Osteocyte (in vitro differentiated cells): ENCODE measurements around the gene WHRN. TPM values are rescaled to one million over a fixed set of nuclear protein-coding genes. Genes with fewer than 3 reads are reported as not detected.

Experiments used
- DNase-seq: peaks from one replicate; pipeline ENCODE4 v3.0.0; 2021; ENCODE audit warnings: mixed read lengths; ENCODE audit not compliant: unreplicated experiment; ENCODE audit errors: extremely low spot score
- H3K27ac Mint-ChIP-seq: one replicate; pipeline ENCODE4 v1.8.0; 2021; ENCODE audit warnings: mild to moderate bottlenecking, mixed read lengths; ENCODE audit not compliant: unreplicated experiment
- H3K27me3 Mint-ChIP-seq: one replicate; pipeline ENCODE4 v1.8.0; 2021; ENCODE audit warnings: mixed read lengths; ENCODE audit not compliant: unreplicated experiment
- H3K36me3 Mint-ChIP-seq: one replicate; pipeline ENCODE4 v1.8.0; 2021; ENCODE audit warnings: mixed read lengths; ENCODE audit not compliant: unreplicated experiment
- H3K4me1 Mint-ChIP-seq: one replicate; pipeline ENCODE4 v1.8.0; 2021; ENCODE audit warnings: mixed read lengths; ENCODE audit not compliant: unreplicated experiment
- H3K4me3 Mint-ChIP-seq: one replicate; pipeline ENCODE4 v1.8.0; 2021; ENCODE audit warnings: mild to moderate bottlenecking, moderate library complexity, mixed read lengths; ENCODE audit not compliant: unreplicated experiment
- H3K9me3 Mint-ChIP-seq: one replicate; pipeline ENCODE4 v1.8.0; 2021; ENCODE audit warnings: mixed read lengths; ENCODE audit not compliant: unreplicated experiment
- CTCF ChIP-seq: fragments of 200-600 bp; sonication (generic); IDR thresholded peaks from 2 replicates; pipeline ENCODE4 v1.5.0; 2021; ENCODE audit warnings: antibody characterized with exemption, mild to moderate bottlenecking, moderate library complexity
- total RNA-seq: library from RNA; stranded (reverse); gene quantifications from 2 replicates; pipeline ENCODE4 v1.2.1, GENCODE V29; 2021

Gene WHRN
- total RNA-seq, 1 donor from 2014 or later = 12.0 TPM

GRCh38 chr9:114486205-114486963, 18.9 kb downstream of the WHRN start:
- H3K9me3 Mint-ChIP-seq = no peaks in the 10 kb centered on the region
- H3K4me3 Mint-ChIP-seq = no peak overlapping the region
- H3K27ac Mint-ChIP-seq = no peak overlapping the region
- H3K4me1 Mint-ChIP-seq = peaks cover 5% of the 10 kb centered on the region
- H3K27me3 Mint-ChIP-seq = no peaks in the 10 kb centered on the region
- TF ChIP-seq CTCF = no peak
- no peak for DNase-seq
- H3K36me3 Mint-ChIP-seq = no peaks in the 10 kb centered on the region

GRCh38 chr9:114484854-114485443, 20.3 kb downstream of the WHRN start:
- TF ChIP-seq CTCF = no peak
- H3K36me3 Mint-ChIP-seq = no peaks in the 10 kb centered on the region
- peaks cover 5% of the 10 kb centered on the region for H3K4me1 Mint-ChIP-seq
- no peak for DNase-seq
- no peak overlapping the region for H3K4me3 Mint-ChIP-seq
- H3K27ac Mint-ChIP-seq = no peak overlapping the region
- H3K27me3 Mint-ChIP-seq = no peaks in the 10 kb centered on the region
- no peaks in the 10 kb centered on the region for H3K9me3 Mint-ChIP-seq

- TF ChIP-seq CTCF = no peak
- H3K4me3 Mint-ChIP-seq = no peak overlapping the region
- DNase-seq = no peak
- H3K36me3 Mint-ChIP-seq = no peaks in the 10 kb centered on the region
- no peaks in the 10 kb centered on the region for H3K27me3 Mint-ChIP-seq
- no peaks in the 10 kb centered on the region for H3K9me3 Mint-ChIP-seq
- H3K27ac Mint-ChIP-seq = no peak overlapping the region
- H3K4me1 Mint-ChIP-seq = peaks cover 5% of the 10 kb centered on the region
These were observed 20.9 kb downstream of the WHRN start for GRCh38 chr9:114484215-114484853.

- Mint-ChIP-seq H3K4me1 (peaks cover 5% of the 10 kb centered on the region), H3K4me3 (no peak overlapping the region), H3K36me3 (no peaks in the 10 kb centered on the region), H3K9me3 (no peaks in the 10 kb centered on the region), H3K27ac (no peak overlapping the region), H3K27me3 (no peaks in the 10 kb centered on the region)
- no peak for DNase-seq
- no peak for TF ChIP-seq CTCF
These were observed 21.8 kb downstream of the WHRN start for GRCh38 chr9:114483499-114483898.

GRCh38 chr9:114482593-114482992, 22.7 kb downstream of the WHRN start:
- DNase-seq = no peak
- Mint-ChIP-seq H3K36me3 (no peaks in the 10 kb centered on the region), H3K9me3 (no peaks in the 10 kb centered on the region), H3K27me3 (no peaks in the 10 kb centered on the region), H3K4me3 (no peak overlapping the region), H3K4me1 (peaks cover 4% of the 10 kb centered on the region), H3K27ac (no peak overlapping the region)
- no peak for TF ChIP-seq CTCF
